HG03378 (cell line): ENCODE measurements around the gene MOB3A.

ENCODE experiments used
- ATAC-seq: cut with Tn5 transposase; IDR thresholded peaks from one replicate; pipeline ENCODE4 v1.9.1; 2021; ENCODE audit warnings: mild to moderate bottlenecking, moderate library complexity; ENCODE audit not compliant: unreplicated experiment

MOB3A gene

DNA sequence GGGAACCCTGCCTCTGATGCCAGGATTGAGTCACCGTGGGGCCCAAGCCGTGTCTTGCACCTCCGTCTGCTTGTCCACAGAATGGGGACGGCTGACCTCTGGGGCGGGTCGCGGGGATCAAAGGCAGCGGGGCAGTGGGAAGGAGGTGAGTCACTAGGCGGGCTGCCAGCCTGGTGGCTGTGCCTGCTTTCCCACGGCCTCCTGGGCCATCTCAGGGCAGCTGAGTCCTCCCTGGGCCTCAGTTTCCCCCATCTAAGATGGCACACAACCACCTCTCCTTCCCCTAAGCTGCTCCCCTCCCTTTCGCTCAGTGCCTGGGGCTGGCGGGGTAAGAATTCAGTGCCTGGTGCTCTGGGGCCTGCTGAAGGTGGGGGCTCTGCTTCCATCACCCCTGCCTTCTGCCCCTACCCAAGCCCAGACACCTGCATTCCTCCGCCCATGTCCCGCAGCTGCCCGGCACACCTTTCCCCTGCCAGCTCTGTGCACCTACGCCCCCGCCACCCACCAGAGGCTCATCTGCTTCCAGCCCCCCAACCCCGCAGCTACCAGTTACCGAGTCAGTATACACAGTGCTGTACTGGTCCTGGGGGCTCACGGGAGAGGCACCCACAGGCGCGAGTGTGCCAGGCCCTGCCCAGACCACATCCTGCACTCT lies 48.5 kb downstream of the MOB3A start:
- ATAC-seq: no peak

GRCh38 chr19:2047076-2047448 lies 49.1 kb downstream of the MOB3A start:
- no peak for ATAC-seq

DNA sequence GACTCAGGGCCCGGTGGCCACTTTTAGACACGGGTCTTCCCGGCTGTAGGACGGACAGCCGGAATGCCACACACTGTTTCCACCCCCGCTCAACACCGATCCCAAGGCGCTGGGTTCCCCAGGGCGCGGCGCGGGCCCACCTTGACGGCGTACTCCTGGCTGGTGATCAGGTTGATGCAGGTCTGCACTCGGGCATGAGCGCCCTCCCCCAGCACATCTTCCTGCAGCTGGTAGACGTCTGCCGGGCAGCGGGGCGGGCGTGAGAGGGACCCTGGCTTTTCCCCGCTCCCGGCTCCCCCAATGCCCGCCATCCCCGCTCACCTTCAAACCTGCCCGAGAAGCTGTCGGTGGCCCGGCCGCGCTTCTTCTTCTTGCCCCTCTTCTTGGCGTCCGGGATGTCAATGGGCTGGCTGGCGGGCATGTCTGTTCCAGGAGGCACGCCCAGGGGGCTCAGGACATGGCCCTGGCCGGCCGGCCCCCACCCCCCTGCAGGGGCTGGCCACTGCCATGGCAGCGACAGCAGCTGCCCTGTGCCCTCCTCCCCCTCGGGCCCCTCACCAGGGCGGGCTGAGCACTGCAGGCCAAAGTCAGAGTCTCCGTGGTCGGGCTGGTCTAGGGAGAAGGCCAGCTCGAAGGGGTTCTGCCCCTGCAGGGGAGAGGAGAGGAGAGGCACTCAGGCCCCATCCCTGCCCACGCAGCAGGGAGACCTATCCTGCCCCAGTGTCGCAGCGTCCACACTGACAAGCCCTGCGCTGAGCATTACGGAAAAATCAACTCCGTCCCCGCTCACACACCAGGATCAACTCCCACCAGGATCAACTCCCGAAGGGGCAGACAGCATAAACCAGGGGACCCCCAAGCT lies 49.8 kb downstream of the MOB3A start:
- ATAC-seq: no peak

DNA sequence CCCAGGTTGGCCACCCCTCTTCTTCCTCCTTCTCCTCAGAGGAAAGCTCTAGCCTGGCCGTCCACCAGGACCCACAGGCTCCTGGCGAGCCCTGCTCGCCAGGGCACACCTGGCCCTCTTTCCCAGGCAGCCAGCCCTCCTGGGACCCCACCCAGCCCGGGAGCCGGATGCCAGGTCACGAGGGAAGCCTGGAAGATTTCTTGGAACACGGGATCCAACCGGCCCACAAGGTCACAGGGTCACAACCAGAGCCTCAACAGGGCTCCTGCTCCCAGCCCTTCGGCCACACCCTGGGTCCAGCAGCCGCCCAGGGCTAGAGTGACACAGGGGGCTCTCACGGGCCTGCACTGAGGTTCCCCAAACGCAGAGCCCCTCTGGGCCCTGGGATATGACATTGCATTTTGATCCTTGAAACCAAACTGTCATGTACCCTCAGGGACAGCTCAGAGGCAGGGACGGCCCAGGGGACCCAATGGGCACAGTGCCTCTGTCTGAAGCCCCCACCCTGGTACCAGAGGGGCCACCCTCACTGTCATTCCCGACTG lies 50.6 kb downstream of the MOB3A start:
- no peak for ATAC-seq

DNA sequence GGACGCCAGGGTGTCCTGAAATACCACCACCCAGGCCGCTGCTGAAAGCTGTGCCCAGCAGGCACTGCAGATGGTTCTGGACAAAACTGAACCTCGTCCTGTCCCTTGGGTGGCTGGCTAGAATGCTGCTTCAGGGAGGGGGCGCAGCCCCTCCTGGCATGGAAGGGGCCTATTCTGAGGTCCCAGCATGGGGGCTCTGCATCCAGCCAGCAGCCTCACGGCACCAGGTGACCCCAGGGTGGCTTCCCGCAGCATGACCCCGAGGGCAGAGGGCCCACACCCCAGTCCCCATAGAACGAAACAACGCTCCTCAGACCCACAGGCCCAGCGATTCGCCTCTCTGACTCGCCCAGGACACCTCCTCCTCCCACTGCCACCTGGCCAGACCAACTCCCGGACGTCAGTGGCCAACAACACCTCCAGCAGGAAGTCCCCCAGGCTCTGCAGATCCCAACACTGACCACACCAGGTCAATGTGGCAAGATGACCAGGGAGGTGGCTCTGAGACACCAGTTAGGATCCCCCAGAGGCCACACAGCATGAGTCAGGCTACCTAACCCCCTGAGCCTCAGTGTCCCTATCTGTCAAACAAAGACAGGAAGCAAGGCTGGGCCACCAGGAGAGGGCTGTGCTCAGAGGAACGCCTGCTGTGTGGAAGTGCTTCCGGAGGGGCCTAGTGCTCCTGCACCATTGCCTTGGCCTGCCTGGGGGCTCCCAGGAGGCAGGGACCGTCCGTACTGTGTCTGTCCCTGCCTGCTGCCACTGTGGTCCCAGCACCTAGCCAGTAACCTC lies 51.2 kb downstream of the MOB3A start:
- no peak for ATAC-seq

- ATAC-seq: no peak
Measured at GRCh38 chr19:2043961-2044708, 52.0 kb downstream of the MOB3A start.

DNA sequence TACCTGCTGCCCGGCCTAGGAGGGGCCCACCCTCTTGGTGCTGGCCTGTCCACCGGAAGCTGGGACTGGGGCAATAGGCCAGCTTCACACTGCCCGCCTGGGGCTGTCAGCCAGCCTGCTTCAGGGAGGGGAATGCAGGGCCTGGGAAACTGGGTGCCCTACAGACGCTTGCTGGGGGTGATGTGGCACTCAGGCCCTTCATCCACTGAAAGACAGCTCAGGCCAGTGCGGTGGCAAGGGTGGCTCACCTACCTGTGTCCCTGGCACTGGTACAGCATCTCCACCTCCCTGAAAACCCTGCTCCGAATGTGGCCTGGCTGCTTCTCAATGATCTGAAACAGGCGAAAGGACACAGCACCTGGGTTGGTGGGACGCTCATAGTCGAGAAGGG lies 52.9 kb downstream of the MOB3A start:
- ATAC-seq: no peak

DNA sequence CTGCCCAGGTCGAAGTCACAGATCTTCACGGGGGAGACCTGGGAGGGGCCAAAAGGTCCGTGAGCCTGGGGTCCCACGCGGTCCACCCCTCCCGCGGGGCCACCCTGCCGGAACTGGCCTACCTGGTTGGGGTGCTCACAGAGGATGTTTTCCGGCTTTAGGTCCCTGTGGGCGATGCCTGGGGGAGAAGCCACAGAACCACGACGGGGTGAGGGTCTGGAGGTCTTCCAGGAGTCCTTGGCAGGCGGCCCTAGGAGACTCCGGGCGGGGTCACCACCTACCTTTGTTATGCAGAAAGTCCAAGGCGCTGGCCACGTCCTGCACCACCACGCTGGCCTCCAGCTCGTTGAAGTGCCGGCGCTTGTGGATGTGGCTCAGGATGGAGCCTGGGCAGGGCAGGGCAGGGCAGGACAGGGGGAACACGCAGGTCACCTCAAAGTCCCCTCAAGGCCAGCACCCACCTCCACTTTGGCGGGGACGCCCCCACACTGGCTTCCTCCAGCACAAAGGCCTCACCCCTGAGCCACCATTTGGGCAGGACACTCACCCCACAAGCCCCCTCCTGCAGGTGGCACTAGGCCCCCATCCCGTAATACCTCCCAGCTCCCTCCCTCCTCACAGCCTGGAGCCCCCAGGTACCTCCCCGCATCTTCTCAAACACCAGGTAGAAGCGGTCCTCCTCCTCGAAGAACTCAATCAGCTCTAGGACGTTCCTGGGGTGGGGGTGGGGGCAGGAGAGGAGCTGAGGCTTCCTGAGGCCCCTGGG lies 53.5 kb downstream of the MOB3A start:
- no peak for ATAC-seq

DNA sequence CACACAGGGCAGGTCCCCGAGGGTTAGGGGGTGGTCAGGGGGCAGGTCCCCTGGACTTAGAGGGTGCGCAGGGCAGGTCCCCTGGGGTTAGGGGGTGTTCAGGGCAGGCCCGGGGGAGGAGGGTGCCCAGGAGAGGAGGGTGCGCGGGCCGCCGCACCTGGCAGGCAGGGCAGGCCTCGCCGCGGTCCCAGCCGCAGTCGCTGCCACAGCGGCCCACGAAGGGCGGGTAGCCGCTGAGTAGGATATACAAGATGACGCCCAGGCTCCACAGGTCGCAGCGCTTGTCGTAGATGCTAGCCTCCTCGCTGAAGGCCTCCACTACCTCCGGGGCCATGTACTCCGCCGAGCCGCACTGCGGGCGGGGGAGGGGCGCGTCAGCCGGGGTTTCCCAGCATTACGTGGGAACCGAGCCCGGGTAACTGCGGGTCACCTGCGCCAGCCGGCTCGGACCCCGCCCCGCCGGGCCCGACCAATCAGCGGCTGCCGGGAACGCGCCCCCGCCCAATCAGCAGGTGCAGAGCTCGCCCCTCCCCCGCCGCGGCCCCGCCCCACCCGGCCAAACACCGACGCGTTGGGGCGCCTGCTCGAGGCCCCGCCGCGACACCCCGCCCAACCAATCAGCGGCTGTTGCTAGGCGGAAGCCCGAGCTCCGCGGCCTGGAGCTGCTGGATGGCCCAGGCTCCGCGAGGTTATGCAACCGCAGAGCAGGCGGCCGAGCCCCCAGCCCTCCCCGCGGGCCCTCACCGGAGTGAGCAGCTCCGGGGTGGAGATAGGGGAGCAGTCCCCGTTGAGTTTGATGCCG lies 54.2 kb downstream of the MOB3A start:
- ATAC-seq: peak; percentile 45

DNA sequence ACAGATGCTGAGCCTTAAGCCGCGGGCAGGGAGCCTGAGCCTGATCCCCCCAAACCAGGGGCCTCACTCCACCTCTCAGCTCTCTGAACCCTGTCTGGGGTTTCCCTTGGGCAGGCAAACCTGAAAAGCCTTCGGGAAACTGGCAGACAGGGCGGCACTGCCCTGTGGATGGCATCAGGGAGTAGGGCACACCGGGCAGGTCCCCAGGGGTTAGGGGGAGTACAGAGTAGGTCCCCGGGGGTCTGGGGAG lies 54.8 kb downstream of the MOB3A start:
- ATAC-seq: no peak

GRCh38 chr19:2040647-2041432 lies 55.3 kb downstream of the MOB3A start:
- no peak for ATAC-seq

- ATAC-seq: no peak
Measured at GRCh38 chr19:2039959-2040646, 56.0 kb downstream of the MOB3A start.

DNA sequence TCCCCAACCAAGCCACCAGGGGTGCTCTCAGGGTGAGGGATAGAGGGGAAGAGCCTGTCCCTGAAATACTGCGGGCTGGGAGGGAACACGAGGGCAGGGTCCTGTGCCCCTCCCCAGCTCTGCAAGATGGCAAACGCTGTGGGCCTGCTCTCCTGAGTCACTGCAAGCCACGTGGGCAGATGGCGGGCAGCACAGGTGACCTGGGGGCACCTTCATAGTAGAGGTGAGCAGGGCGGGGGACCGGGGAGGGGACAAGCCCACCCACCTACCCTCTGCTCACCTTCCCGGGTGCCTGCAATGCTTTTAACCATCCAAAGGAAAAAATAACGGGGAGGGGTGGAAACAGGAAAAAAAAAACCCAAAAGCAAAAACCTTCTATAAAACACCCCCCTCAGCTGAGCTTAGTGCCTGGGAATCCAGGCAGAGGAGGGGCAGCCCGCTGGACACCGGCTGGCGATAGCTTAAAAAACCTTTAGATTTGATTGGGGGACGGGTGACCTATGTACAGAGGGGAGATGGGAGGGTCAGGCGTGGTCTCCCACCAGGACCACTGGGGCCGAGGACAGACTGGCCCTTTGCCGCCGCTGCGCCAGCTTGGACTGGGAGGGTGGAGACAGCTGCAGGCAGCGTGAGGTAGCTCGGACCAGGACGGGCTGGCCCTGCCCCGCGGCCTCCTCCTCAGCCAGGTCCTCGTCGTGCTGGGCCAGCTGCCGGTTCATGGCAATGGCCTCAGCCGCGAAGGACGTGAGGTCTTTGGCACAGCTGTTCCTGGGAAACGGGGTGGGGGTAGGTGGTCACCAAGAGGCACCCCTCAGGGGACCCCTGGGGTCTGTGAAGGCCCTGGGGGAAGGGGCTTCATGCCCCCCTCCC lies 56.8 kb downstream of the MOB3A start:
- ATAC-seq: no peak

- ATAC-seq: no peak
Measured at GRCh38 chr19:2038284-2039088, 57.6 kb downstream of the MOB3A start.

GRCh38 chr19:2037651-2038255 lies 58.4 kb downstream of the MOB3A start:
- no peak for ATAC-seq

DNA sequence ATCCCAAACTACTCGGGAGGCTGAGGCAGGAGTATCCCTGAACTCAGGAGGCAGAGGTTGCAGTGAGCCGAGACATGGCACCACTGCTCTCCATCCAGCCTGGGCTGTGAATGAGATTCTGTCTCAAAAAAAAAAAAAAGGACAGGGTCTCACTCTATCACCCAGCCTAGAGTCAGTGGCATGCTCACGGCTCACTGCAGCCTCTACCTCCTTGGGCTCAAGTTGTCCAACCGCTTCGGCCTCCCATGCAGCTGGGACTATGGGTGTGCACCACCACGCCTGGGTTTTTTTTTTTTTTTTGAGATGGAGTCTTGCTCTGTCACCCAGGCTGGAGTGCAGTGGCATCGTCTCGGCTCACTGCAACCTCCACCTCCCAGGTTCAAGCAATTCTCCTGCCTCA lies 59.7 kb downstream of the MOB3A start:
- ATAC-seq: no peak
